AG04450 (cell line): ENCODE results near the gene ARFGEF3. TPM values are rescaled to one million over a fixed set of nuclear protein-coding genes. Genes with fewer than 3 reads are reported as not detected.

ENCODE experiments used
- CTCF ChIA-PET: fragments of 300-600, 350-600 bp; formaldehyde crosslinking; extraction: SDS; loops from one replicate; lab custom pipeline; 2022; ENCODE audit warnings: antibody characterized with exemption, inconsistent platforms; lab: Charles Lee
- POLR2A ChIA-PET: fragments of 350-600 bp; formaldehyde crosslinking; extraction: SDS; loops from one replicate; lab custom pipeline; 2021; ENCODE audit warnings: antibody characterized with exemption, inconsistent platforms; lab: Yijun Ruan, JAX
- DNase-seq: peaks from one replicate; pipeline ENCODE4 v3.0.0-alpha.2; 2011; ENCODE audit warnings: low read depth, low spot score
- H3K27ac ChIP-seq: one replicate; pipeline ENCODE4 v1.5.1; 2012; ENCODE audit warnings: low read depth, low read length, control low read depth
- H3K27me3 ChIP-seq: one replicate; pipeline ENCODE4 v1.6.0; 2012; ENCODE audit warnings: low read length; ENCODE audit not compliant: control insufficient read depth, insufficient read depth
- H3K4me3 ChIP-seq: 2 replicates; pipeline ENCODE4 v1.5.1; 2011; ENCODE audit warnings: mild to moderate bottlenecking, low read depth, low read length, control low read depth
- H3K9me3 ChIP-seq: 2 replicates; pipeline ENCODE4 v1.5.1; 2012; ENCODE audit warnings: low read length; ENCODE audit not compliant: control insufficient read depth, insufficient read depth
- polyA plus RNA-seq: library from polyadenylated mRNA; depleted of rRNA; stranded (reverse); fragments of >200 nt; gene quantifications from 2 replicates; pipeline ENCODE4 v1.2.3, GENCODE V29; 2011
- TF ChIP-seq, protein P1 (sequence below): IDR thresholded peaks from 2 replicates; pipeline ENCODE4 v1.5.1; 2011; ENCODE audit warnings: low read depth, low read length, control low read depth, inconsistent platforms

Gene ARFGEF3
- polyA plus RNA-seq, 1 experiment, result 0.02 TPM

DNA sequence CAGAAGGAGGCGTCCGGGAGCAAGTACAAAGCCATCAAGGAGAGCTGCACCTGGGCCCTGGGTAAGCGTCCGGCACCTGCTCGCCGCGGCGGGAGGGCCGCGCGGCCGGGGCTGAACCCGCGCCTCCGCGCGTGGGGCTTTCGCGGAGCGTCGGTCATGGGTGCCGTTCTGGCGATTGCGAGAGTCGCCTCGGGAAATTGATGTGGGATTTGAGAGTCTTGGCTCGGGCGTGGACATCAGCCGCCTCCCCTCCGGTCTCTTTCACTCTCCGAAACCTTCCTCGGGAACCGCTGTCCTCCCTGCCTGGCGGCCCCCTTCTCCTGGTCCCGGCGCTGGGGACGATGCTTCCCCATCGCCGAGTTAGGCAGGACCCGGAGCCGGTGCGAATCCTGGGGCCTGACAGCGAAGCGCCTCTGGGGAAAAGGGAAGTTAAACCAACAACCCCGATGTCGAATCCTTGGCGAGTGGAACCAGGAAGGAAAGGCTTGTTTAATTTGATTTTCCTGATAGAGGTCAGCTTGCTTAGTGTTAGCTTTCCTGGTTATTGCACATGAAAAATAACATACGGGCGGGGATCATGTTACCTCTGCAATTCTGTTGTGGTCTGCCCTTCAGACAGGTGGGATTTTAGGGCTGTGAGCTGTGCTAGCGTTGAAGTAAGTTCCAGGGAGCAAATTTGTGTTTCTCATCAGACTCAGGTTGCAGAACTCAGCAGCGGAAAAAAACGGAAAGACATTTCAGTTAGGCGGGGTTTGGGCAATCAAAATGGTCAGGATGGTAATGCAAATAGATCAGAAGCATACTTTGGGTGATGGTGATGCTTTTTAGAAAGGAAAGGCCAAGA lies 594 bp downstream of the ARFGEF3 start:
- no peak overlapping the region for H3K27ac ChIP-seq
- CTCF ChIA-PET, result no interaction called here
- peak overlapping the region; percentile 56 for H3K4me3 ChIP-seq
- no peak for DNase-seq
- H3K9me3 ChIP-seq, result no peaks in the 10 kb centered on the region; the same call in 1 of the 2 replicates
- TF ChIP-seq, protein P1, sequence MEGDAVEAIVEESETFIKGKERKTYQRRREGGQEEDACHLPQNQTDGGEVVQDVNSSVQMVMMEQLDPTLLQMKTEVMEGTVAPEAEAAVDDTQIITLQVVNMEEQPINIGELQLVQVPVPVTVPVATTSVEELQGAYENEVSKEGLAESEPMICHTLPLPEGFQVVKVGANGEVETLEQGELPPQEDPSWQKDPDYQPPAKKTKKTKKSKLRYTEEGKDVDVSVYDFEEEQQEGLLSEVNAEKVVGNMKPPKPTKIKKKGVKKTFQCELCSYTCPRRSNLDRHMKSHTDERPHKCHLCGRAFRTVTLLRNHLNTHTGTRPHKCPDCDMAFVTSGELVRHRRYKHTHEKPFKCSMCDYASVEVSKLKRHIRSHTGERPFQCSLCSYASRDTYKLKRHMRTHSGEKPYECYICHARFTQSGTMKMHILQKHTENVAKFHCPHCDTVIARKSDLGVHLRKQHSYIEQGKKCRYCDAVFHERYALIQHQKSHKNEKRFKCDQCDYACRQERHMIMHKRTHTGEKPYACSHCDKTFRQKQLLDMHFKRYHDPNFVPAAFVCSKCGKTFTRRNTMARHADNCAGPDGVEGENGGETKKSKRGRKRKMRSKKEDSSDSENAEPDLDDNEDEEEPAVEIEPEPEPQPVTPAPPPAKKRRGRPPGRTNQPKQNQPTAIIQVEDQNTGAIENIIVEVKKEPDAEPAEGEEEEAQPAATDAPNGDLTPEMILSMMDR, result no peak
- POLR2A ChIA-PET, result interaction anchor here (0.6 kb wide), 1 partner anchor 367 kb away, joined by 3 read pairs; no protein-coding TSS in a partner anchor
- H3K27me3 ChIP-seq, result peaks cover 41% of the 10 kb centered on the region

DNA sequence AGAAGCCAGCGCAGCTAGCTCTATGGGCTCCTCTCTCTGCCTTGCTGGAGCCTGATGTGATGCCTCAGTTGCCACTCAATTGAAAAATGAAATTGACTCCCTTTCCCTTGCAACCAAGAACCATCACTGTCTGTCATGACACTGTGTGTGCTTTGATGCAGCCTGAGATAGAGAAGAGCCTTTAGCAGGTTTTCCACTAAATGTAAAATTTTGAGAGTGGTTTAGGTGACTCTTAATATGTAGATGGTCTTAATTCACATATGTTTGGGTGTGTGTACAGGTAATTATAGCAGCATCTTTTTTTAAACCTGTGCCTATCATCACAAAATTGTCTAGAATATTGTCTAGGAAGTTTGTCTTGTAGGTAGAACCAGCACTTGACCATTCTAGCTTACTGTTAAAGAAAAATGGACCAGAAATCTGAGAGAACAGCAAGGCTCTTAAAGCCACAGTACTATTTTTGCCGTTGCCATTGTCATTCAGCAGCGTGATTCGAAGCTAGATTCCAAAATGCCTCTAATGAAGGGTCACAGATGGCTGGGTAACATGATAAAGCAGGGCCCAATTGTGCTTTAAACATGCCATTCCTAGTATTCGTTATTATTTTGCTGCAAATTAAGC lies 1.3 kb downstream of the ARFGEF3 start:
- CTCF ChIA-PET, result no interaction called here
- no peaks in the 10 kb centered on the region; the same call in 1 of the 2 replicates for H3K9me3 ChIP-seq
- DNase-seq, result no peak
- TF ChIP-seq, protein P1, result no peak
- POLR2A ChIA-PET, result interaction anchor here (0.6 kb wide), 1 partner anchor 367 kb away, joined by 3 read pairs; no protein-coding TSS in a partner anchor
- H3K4me3 ChIP-seq, result no peak overlapping the region
- peaks cover 41% of the 10 kb centered on the region for H3K27me3 ChIP-seq
- no peak overlapping the region for H3K27ac ChIP-seq

DNA sequence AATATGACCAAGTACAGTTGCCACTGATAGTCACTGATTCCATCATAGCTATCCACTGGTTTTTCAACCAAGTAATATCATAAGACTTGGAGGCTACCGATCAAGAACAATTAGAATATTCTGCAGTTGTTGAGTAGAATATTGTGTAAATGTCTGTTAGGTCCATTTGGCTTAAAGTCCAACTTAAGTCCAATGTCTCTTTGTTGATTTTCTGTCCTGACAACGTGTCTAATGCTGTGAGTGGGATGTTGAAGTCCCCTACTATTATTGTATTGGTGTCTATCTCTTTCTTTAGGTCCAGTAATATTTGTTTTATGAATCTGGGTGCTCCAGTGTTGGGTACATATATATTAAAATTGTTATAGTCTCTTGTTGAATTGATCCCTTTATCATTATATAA lies 13.9 kb downstream of the ARFGEF3 start:
- Histone ChIP-seq H3K27ac (no peak overlapping the region), H3K4me3 (no peak overlapping the region), H3K9me3 (0 out of 2 replicates have a peak, but pooled peaks cover 4% of the 10 kb centered on the region), H3K27me3 (no peaks in the 10 kb centered on the region)
- ChIA-PET POLR2A (no interaction called here), CTCF (no interaction called here)
- no peak for DNase-seq
- TF ChIP-seq, protein P1, result no peak

DNA sequence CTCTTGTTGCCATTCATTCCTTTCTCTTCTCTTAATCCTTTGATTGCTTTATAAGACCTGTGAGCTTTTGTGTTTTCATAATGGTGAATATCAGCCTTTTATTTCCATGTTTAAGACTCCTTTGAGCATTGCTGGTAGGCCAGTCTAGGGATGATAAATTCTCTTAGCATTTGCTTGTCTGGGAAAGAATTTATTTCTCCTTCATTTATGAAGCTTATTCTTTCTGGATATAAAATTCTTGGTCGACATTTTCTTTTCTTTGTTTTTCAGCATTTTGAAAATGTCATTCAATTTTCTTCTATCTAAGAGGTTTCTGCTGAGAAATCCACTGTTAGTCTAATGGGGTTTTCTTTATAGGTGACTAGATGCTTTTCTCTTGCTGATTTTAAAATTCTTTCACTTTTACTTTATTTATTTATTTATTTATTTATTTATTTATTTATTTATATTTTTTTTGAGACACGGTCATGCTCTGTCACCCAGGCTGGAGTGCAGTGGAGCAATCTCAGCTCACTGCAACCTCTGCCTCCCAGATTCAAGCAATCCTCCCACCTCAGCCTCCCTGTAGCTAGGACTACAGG lies 15.0 kb downstream of the ARFGEF3 start:
- no peaks in the 10 kb centered on the region for H3K27me3 ChIP-seq
- CTCF ChIA-PET, result interaction anchor here (0.6 to 1.1 kb wide), 2 partner anchors 9 to 341 kb away, joined by 4 read pairs; no protein-coding TSS in a partner anchor
- 0 out of 2 replicates have a peak, but pooled peaks cover 4% of the 10 kb centered on the region for H3K9me3 ChIP-seq
- DNase-seq, result no peak
- no peak overlapping the region for H3K4me3 ChIP-seq
- no peak overlapping the region for H3K27ac ChIP-seq
- TF ChIP-seq, protein P1, result no peak
- POLR2A ChIA-PET, result no interaction called here
